GM12891 (cell line): ENCODE data around the gene ANKRD27.

Experiments used
- POLR2A ChIP-seq: IDR thresholded peaks from 2 replicates; pipeline ENCODE4 v1.6.1; 2011; ENCODE audit warnings: low read depth, low read length, control low read depth
- POLR2AphosphoS5 ChIP-seq: IDR thresholded peaks from 2 replicates; pipeline ENCODE4 v1.6.1; 2011; ENCODE audit warnings: low read depth, low read length, control low read depth
- POU2F2 ChIP-seq: IDR thresholded peaks from 2 replicates; pipeline ENCODE4 v1.6.1; 2011; ENCODE audit warnings: low read depth, mild to moderate bottlenecking, control low read depth, low read length, moderate library complexity

- TF ChIP-seq POLR2A, result no peak
- TF ChIP-seq POU2F2, result no peak
- TF ChIP-seq POLR2AphosphoS5, result no peak
Measured at GRCh38 chr19:32558607-32559228, 116.3 kb downstream of the ANKRD27 start.
